Osteocyte (in vitro differentiated cells): ENCODE data around the gene MYCL. TPM values are rescaled to one million over a fixed set of nuclear protein-coding genes. Genes with fewer than 3 reads are reported as not detected.

Source experiments
- DNase-seq: peaks from one replicate; pipeline ENCODE4 v3.0.0; 2021; ENCODE audit warnings: mixed read lengths; ENCODE audit not compliant: unreplicated experiment; ENCODE audit errors: extremely low spot score
- H3K27ac Mint-ChIP-seq: one replicate; pipeline ENCODE4 v1.8.0; 2021; ENCODE audit warnings: mild to moderate bottlenecking, mixed read lengths; ENCODE audit not compliant: unreplicated experiment
- H3K27me3 Mint-ChIP-seq: one replicate; pipeline ENCODE4 v1.8.0; 2021; ENCODE audit warnings: mixed read lengths; ENCODE audit not compliant: unreplicated experiment
- H3K36me3 Mint-ChIP-seq: one replicate; pipeline ENCODE4 v1.8.0; 2021; ENCODE audit warnings: mixed read lengths; ENCODE audit not compliant: unreplicated experiment
- H3K4me1 Mint-ChIP-seq: one replicate; pipeline ENCODE4 v1.8.0; 2021; ENCODE audit warnings: mixed read lengths; ENCODE audit not compliant: unreplicated experiment
- H3K4me3 Mint-ChIP-seq: one replicate; pipeline ENCODE4 v1.8.0; 2021; ENCODE audit warnings: mild to moderate bottlenecking, moderate library complexity, mixed read lengths; ENCODE audit not compliant: unreplicated experiment
- H3K9me3 Mint-ChIP-seq: one replicate; pipeline ENCODE4 v1.8.0; 2021; ENCODE audit warnings: mixed read lengths; ENCODE audit not compliant: unreplicated experiment
- total RNA-seq: library from RNA; stranded (reverse); gene quantifications from 2 replicates; pipeline ENCODE4 v1.2.1, GENCODE V29; 2021
- TF ChIP-seq, protein P1 (sequence below): fragments of 200-600 bp; sonication (generic); IDR thresholded peaks from 2 replicates; pipeline ENCODE4 v1.5.0; 2021; ENCODE audit warnings: antibody characterized with exemption, mild to moderate bottlenecking, moderate library complexity

The MYCL gene
- total RNA-seq, 1 donor from 2014 or later = 0.21 TPM

DNA sequence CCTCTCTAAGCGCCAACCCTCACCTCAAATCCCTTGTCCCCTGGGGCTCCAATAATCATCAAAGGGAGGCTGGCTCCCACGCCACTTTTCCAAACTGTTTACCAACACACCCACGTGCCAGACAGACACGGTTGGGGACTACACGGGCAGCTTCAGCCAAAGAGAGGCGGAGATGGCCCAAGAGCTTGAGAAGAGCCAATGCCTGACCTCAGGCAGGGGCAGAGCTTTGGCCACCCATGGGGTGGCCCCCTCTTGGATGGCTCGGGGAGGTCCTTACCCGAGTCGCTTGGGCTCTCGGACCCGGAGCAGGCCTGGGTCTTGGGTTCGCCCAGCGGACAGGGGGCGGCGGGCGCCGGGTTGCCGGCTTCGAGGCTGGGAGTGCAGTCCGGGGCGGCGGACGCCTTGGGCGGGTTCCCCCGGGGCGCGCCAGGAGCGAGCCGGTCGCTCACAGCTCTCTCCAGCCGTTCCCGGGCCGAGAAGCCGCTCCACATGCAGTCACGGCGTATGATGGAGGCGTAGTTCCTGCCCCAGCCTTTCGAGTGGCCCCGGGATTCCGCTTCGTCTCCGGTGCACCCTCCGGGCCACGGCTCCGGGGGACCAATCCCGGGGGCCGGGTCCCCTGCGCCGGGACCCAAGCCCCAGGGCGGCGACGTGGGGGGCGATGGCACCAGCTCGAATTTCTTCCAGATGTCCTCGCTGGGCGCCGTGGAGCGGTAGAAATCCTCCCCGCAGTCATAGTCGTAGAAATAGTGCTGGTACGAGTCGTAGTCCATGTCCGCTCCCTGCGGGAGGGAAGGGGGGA is 854 bp downstream of the MYCL start:
- peaks cover 5% of the 10 kb centered on the region for H3K4me1 Mint-ChIP-seq
- TF ChIP-seq, protein P1, sequence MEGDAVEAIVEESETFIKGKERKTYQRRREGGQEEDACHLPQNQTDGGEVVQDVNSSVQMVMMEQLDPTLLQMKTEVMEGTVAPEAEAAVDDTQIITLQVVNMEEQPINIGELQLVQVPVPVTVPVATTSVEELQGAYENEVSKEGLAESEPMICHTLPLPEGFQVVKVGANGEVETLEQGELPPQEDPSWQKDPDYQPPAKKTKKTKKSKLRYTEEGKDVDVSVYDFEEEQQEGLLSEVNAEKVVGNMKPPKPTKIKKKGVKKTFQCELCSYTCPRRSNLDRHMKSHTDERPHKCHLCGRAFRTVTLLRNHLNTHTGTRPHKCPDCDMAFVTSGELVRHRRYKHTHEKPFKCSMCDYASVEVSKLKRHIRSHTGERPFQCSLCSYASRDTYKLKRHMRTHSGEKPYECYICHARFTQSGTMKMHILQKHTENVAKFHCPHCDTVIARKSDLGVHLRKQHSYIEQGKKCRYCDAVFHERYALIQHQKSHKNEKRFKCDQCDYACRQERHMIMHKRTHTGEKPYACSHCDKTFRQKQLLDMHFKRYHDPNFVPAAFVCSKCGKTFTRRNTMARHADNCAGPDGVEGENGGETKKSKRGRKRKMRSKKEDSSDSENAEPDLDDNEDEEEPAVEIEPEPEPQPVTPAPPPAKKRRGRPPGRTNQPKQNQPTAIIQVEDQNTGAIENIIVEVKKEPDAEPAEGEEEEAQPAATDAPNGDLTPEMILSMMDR = no peak
- peak overlapping the region; percentile 63 for H3K4me3 Mint-ChIP-seq
- H3K36me3 Mint-ChIP-seq = no peaks in the 10 kb centered on the region
- peaks cover 73% of the 10 kb centered on the region for H3K27me3 Mint-ChIP-seq
- H3K9me3 Mint-ChIP-seq = no peaks in the 10 kb centered on the region
- DNase-seq = peak; percentile 84
- no peak overlapping the region for H3K27ac Mint-ChIP-seq

DNA sequence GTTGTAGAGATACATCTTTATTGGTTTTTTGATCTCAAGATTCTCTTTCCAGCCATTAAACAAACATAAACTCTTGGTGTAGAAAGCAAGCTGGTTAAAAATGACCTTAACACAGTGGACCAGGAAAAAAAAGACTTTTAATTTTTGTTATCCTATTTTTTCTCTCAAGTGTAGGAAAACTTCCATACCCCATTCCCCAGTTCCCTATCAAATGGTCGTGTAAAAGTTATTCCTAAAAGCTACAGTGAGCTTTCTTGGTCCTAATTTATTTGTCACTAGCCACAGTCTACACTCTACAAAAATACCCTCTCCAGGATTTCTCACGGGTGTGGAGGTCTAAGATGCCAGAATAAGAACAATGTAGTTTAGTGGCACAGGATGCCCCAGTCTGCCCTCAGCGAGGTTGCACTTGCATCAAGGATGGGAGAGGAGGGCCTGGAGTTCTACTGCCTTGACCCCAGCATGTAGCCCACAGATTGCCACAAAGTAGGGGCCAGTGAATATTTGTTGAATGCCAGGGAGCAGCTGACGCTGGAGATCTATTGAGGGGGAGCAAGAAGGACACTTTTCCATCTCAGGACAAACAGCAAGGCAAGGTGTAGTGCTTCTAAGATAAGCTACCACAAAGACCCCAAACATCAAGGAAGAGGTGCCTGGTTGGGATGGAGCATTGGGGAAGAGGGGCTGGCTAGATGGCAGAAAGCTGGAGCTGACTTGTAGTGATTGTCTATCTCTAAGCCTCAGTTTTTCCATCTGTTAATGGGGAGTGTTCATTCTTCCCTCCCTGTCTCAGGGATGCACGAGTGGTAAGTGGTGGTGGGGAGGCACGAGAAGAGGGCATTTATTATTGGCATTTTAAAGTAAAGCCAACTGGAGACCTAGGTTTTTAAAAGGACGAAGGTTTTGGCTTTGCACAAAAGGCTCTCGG is 1.8 kb downstream of the MYCL start:
- Mint-ChIP-seq H3K4me1 (peaks cover 7% of the 10 kb centered on the region), H3K36me3 (no peaks in the 10 kb centered on the region), H3K27me3 (peaks cover 73% of the 10 kb centered on the region), H3K9me3 (no peaks in the 10 kb centered on the region), H3K4me3 (peak overlapping the region; percentile 8), H3K27ac (no peak overlapping the region)
- DNase-seq = no peak
- TF ChIP-seq, protein P1 = no peak

DNA sequence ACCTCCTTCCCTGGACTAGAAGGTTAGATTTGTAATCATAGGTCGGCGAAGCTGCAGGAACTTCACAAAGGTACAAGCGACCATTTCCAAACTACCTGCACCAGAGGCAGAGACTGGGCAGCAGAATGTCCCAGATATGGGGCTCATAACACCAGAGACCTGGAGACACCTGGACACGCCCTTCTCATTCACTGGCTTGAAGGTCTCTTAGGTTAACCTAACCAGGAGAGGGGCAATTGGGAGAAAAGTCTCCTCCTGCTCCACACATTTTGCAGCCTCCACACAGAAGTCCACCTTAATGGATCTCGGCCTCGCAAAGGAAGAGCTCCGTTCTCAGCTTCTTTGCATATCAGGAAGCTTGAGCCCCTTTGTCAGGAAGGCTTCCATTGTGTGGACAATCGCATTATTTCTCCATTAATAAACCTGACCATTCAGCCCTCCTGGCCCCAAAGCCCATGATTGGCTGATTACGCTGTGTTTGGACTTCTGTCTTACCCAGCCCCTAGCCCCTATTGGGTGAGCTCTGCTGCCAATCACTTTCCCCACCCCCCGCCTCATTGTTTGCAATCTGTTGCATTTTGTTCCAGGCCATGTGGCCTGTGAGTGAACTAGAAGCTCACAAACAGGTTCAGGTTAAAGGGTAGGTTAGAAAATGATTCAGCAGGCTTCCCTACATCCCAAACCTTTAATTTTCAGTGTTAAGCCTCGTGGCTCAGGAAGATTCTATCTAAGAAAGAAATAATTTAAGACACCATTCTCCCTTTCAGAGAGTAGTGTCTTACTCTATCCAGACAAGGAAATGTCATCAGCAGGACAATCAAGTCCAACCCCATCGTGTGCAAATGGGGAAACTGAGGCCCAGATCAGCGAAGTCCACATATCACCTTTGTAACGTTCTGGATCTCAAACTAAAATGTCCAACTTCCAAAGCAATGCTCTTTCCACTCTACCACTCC is 2.8 kb downstream of the MYCL start:
- Mint-ChIP-seq H3K36me3 (no peaks in the 10 kb centered on the region), H3K27me3 (peaks cover 65% of the 10 kb centered on the region), H3K27ac (no peak overlapping the region), H3K4me3 (no peak overlapping the region), H3K4me1 (peaks cover 7% of the 10 kb centered on the region), H3K9me3 (no peaks in the 10 kb centered on the region)
- no peak for DNase-seq
- TF ChIP-seq, protein P1 = no peak

DNA sequence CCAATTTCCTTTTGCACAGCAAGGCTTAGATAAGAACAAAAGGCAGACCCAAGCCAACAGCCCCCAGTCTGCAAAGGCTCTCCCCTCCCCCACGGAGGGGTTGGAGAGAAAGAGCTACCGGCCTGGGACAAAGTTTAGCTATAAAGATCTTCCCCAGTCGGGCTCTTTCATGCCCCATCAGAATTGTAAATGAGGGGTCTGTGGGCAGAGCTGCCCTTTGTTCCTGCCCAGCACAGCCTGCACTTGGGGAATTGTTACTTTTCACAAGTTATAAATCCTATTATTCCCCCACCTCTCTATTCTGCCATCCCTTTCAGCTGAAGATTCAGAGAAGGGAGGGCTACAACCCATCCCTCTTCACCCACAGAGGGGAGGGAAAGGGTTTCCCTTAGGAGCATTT is 3.5 kb downstream of the MYCL start:
- DNase-seq = no peak
- Mint-ChIP-seq H3K4me3 (no peak overlapping the region), H3K36me3 (no peaks in the 10 kb centered on the region), H3K4me1 (peaks cover 13% of the 10 kb centered on the region), H3K9me3 (no peaks in the 10 kb centered on the region), H3K27me3 (peaks cover 59% of the 10 kb centered on the region), H3K27ac (no peak overlapping the region)
- TF ChIP-seq, protein P1 = no peak
